HCT116 (cell line): Measurements from ENCODE around the gene SLC35C1. TPM values are rescaled to one million over a fixed set of nuclear protein-coding genes. Genes with fewer than 3 reads are reported as not detected.

Experiments
- ATAC-seq: fragments of 200-7000 bp; cut with Tn5 transposase; 2 replicates; pipeline ENCODE4 v1.9.1; 2020; ENCODE audit warnings: mild to moderate bottlenecking, moderate library complexity
- BruUV-seq: library from RNA; stranded (reverse); fragments of 400-500 nt; replicated peaks from 2 replicates; lab custom pipeline; 2021; lab: Mats Ljungman, UMichigan
- CTCF ChIA-PET: fragments of 300-600 bp; sonication (Branson Sonifier 250); formaldehyde crosslinking; loops from one replicate; lab custom pipeline; 2021; ENCODE audit warnings: antibody characterized with exemption; lab: Charles Lee
- POLR2A ChIA-PET: fragments of 300-600, 350-600 bp; sonication (Branson Sonifier 250); formaldehyde crosslinking; loops from one replicate; lab custom pipeline; 2021; ENCODE audit warnings: antibody characterized with exemption; lab: Charles Lee
- RAD21 ChIA-PET, 2 experiments: fragments of 300-600 bp; sonication (Branson Sonifier 250); formaldehyde crosslinking; loops; one replicate each; lab custom pipeline; 2023; ENCODE audit warnings: low total read pairs in 2 of 2; ENCODE audit not compliant: uncharacterized antibody in 2 of 2, unreplicated experiment in 2 of 2, low non-redundant PET in 1 of 2; lab: Charles Lee
- DNase-seq: peaks from one replicate; pipeline ENCODE4 v3.0.0-alpha.2; 2010; ENCODE audit warnings: low read depth, low spot score
- H2AFZ ChIP-seq: fragments of 200-600 bp; shearing (Covaris generic), sonication (generic); 2 replicates; pipeline ENCODE4 v1.6.1; 2017; ENCODE audit warnings: low read depth, mixed run types, mixed read lengths, antibody characterized with exemption, low read length; ENCODE audit not compliant: poor library complexity, severe bottlenecking
- H3K27ac ChIP-seq: 2 replicates; pipeline ENCODE4 v1.5.1; 2012; ENCODE audit warnings: low read depth, low read length
- H3K27me3 ChIP-seq: fragments of 200-600 bp; sonication (generic); 2 replicates; pipeline ENCODE4 v1.6.1; 2016; ENCODE audit warnings: mixed run types, low read length, mixed read lengths; ENCODE audit not compliant: insufficient read depth
- H3K36me3 ChIP-seq, 2 experiments: fragments of 200-500 bp in 1 of 2; fragments of 200-600 bp in 1 of 2; sonication (Bioruptor generic) in 1 of 2; sonication (generic) in 1 of 2; 2 replicates each; pipeline versions ENCODE4 v1.5.1 to v1.6.1; 2014 to 2016; ENCODE audit warnings: low read length in 2 of 2, inconsistent platforms in 1 of 2, mixed read lengths in 1 of 2, mixed run types in 1 of 2; ENCODE audit not compliant: insufficient read depth in 2 of 2, control insufficient read depth in 1 of 2
- H3K4me1 ChIP-seq, 2 experiments: fragments of 200-600 bp in 1 of 2; sonication (generic) in 1 of 2; 2 replicates each; pipeline versions ENCODE4 v1.5.1 to v1.6.1; 2012 to 2017; ENCODE audit warnings: low read length in 2 of 2, inconsistent platforms in 1 of 2, mild to moderate bottlenecking in 1 of 2, mixed read lengths in 1 of 2, mixed run types in 1 of 2, moderate library complexity in 1 of 2; ENCODE audit not compliant: insufficient read depth in 2 of 2, control insufficient read depth in 1 of 2
- H3K4me2 ChIP-seq: fragments of 200-600 bp; sonication (generic); 2 replicates; pipeline ENCODE4 v1.6.1; 2017; ENCODE audit warnings: mixed run types, low read length, mixed read lengths
- H3K4me3 ChIP-seq, 2 experiments: fragments of 200-600 bp in 1 of 2; sonication (generic) in 1 of 2; replicated peaks in 1 of 2; 2 replicates each; pipeline ENCODE4 v1.5.1; 2011 to 2016; ENCODE audit warnings: low read length in 2 of 2, control low read depth in 1 of 2, low read depth in 1 of 2, mild to moderate bottlenecking in 1 of 2, mixed read lengths in 1 of 2, mixed run types in 1 of 2
- H3K79me2 ChIP-seq: fragments of 200-600 bp; sonication (generic); 2 replicates; pipeline ENCODE4 v1.6.1; 2017; ENCODE audit warnings: mild to moderate bottlenecking, mixed run types, low read length, moderate library complexity, mixed read lengths; ENCODE audit not compliant: insufficient read depth
- H3K9ac ChIP-seq: fragments of 200-600 bp; sonication (generic); 2 replicates; pipeline ENCODE4 v1.6.1; 2016; ENCODE audit warnings: low read length, mixed read lengths
- H3K9me2 ChIP-seq: fragments of 200-600 bp; sonication (generic), shearing (Covaris generic); 2 replicates; pipeline ENCODE4 v1.6.1; 2017; ENCODE audit warnings: mixed run types, mild to moderate bottlenecking, moderate library complexity; ENCODE audit not compliant: insufficient read depth
- H3K9me3 ChIP-seq, 2 experiments: fragments of 200-500 bp in 1 of 2; fragments of 200-600 bp in 1 of 2; sonication (Bioruptor generic) in 1 of 2; sonication (generic) in 1 of 2; 2 replicates each; pipeline ENCODE4 v1.6.1; 2014 to 2017; ENCODE audit warnings: low read length in 2 of 2, mixed read lengths in 2 of 2, inconsistent platforms in 1 of 2, low read depth in 1 of 2, mild to moderate bottlenecking in 1 of 2, mixed run types in 1 of 2, moderate library complexity in 1 of 2; ENCODE audit not compliant: control insufficient read depth in 1 of 2, insufficient read depth in 1 of 2
- H4K20me1 ChIP-seq: fragments of 200-600 bp; sonication (generic), shearing (Covaris generic); 2 replicates; pipeline ENCODE4 v1.6.1; 2017; ENCODE audit warnings: mixed run types, mild to moderate bottlenecking, moderate library complexity; ENCODE audit not compliant: insufficient read depth
- ATF3 ChIP-seq: IDR thresholded peaks from 2 replicates; pipeline ENCODE4 v1.6.1; 2012
- CBX3 ChIP-seq: IDR thresholded peaks from 2 replicates; pipeline ENCODE4 v1.6.1; 2012; ENCODE audit warnings: low read depth
- CEBPB ChIP-seq: IDR thresholded peaks from 2 replicates; pipeline ENCODE4 v1.6.1; 2012; ENCODE audit warnings: low read depth
- ELF1 ChIP-seq: IDR thresholded peaks from 2 replicates; pipeline ENCODE4 v1.6.1; 2012; ENCODE audit warnings: low read depth, borderline replicate concordance
- EZH2 ChIP-seq: fragments of 200-600 bp; sonication (generic); IDR thresholded peaks from 2 replicates; pipeline ENCODE4 v1.6.1; 2017; ENCODE audit warnings: antibody characterized with exemption, mixed run types
- JUND ChIP-seq: IDR thresholded peaks from 2 replicates; pipeline ENCODE4 v1.6.1; 2012
- POLR2A ChIP-seq: IDR thresholded peaks from 2 replicates; pipeline ENCODE4 v1.7.0; 2011; ENCODE audit warnings: borderline replicate concordance; ENCODE audit not compliant: insufficient read depth, insufficient read length; ENCODE audit errors: extremely low read depth
- POLR2AphosphoS5 ChIP-seq: IDR thresholded peaks from 2 replicates; pipeline ENCODE4 v1.6.1; 2011; ENCODE audit warnings: mild to moderate bottlenecking, low read depth, low read length, moderate library complexity
- RAD21 ChIP-seq: IDR thresholded peaks from 2 replicates; pipeline ENCODE4 v1.6.1; 2012; ENCODE audit warnings: low read depth, mild to moderate bottlenecking
- REST ChIP-seq: IDR thresholded peaks from 2 replicates; pipeline ENCODE4 v1.6.1; 2012; ENCODE audit warnings: low read depth
- SIN3A ChIP-seq: IDR thresholded peaks from 2 replicates; pipeline ENCODE4 v1.6.1; 2012; ENCODE audit warnings: low read depth
- SP1 ChIP-seq: IDR thresholded peaks from 2 replicates; pipeline ENCODE4 v1.6.1; 2012; ENCODE audit warnings: low read depth
- SRF ChIP-seq: IDR thresholded peaks from 2 replicates; pipeline ENCODE4 v1.6.1; 2012; ENCODE audit warnings: low read depth
- TCF7L2 ChIP-seq: IDR thresholded peaks from 2 replicates; pipeline ENCODE4 v1.7.0; 2011; ENCODE audit warnings: borderline replicate concordance, inconsistent platforms; ENCODE audit not compliant: insufficient read depth, insufficient read length; ENCODE audit errors: extremely low read depth
- YY1 ChIP-seq: IDR thresholded peaks from 2 replicates; pipeline ENCODE4 v1.6.1; 2011; ENCODE audit warnings: low read length, low read depth, moderate library complexity, mild to moderate bottlenecking; ENCODE audit not compliant: insufficient replicate concordance; ENCODE audit errors: extremely low read depth
- ZFX ChIP-seq: fragments of 450-650 bp; IDR thresholded peaks from 2 replicates; pipeline ENCODE4 v1.6.1; 2017
- ZNF274 ChIP-seq: fragments of 200-500 bp; sonication (Bioruptor generic); IDR thresholded peaks from 2 replicates; pipeline ENCODE4 v1.6.1; 2014; ENCODE audit warnings: mild to moderate bottlenecking, low read depth, low read length, inconsistent platforms
- intact Hi-C: fragments of 100-400 bp; cut with micrococcal nuclease; formaldehyde crosslinking; loops from 2 replicates; pipeline ENCODE4 v1.10.0; 2022
- total RNA-seq: library from RNA; stranded (reverse); gene quantifications from one replicate; pipeline ENCODE4 v1.2.1, GENCODE V29; 2021; ENCODE audit not compliant: unreplicated experiment

The SLC35C1 gene
- total RNA-seq, 1 experiment from 2014 or later, result 18.2 TPM

GRCh38 chr11:45812581-45813548 is 7.9 kb downstream of the SLC35C1 start:
- TF ChIP-seq ATF3 (no peak), POLR2AphosphoS5 (no peak), SRF (no peak), RAD21 (no peak), CBX3 (no peak), SP1 (no peak), TCF7L2 (no peak), CEBPB (no peak), ZNF274 (no peak), REST (no peak), EZH2 (no peak), ELF1 (no peak), JUND (no peak), ZFX (no peak), SIN3A (no peak), POLR2A (no peak), YY1 (no peak)
- CTCF ChIA-PET, result no interaction called here

More at GRCh38 chr11:45812581-45813548, 7.9 kb downstream of the SLC35C1 start:
- DNase-seq (no peak), ATAC-seq (no peak)
- Histone ChIP-seq H3K4me1 (peaks cover 6% of the 10 kb centered on the region in 2 experiments; a peak in 3 of 4 replicates), H3K27ac (no peak overlapping the region), H3K9me2 (no peaks in the 10 kb centered on the region), H3K4me3 (no peak overlapping the region), H3K36me3 (peaks cover 0 to 5% of the 10 kb centered on the region in 2 experiments; a peak in 3 of 4 replicates), H4K20me1 (no peaks in the 10 kb centered on the region), H3K4me2 (no peak overlapping the region), H3K79me2 (peaks cover 1% of the 10 kb centered on the region), H3K27me3 (no peaks in the 10 kb centered on the region), H2AFZ (no peak overlapping the region), H3K9ac (no peak overlapping the region), H3K9me3 (no peaks in the 10 kb centered on the region)
- intact Hi-C loops, result no loop called here
- no TSS peak for BruUV-seq
- POLR2A ChIA-PET, result interaction anchor here (0.5 to 0.8 kb wide), 2 partner anchors 42 to 117 kb away, joined by 3 read pairs; no protein-coding TSS in a partner anchor
- RAD21 ChIA-PET, result no interaction called here
